Measurements from ENCODE around the gene DRD4. TPM values are rescaled to one million over a fixed set of nuclear protein-coding genes. Genes with fewer than 3 reads are reported as not detected.

DRD4 gene
- total and polyA plus RNA-seq, 10 of the 15 experiments (the other 5 are each of a cell fraction or from before 2014, with no cell fraction given) = not detected

GRCh38 chr11:590997-591396 lies 46.1 kb upstream of the DRD4 start (continued):
- TF ChIP-seq CEBPZ (IDR thresholded peaks at IDR 0.05; ENCODE audit: low read depth, low read length) (no peak), RBBP5 (conservative IDR thresholded peaks at IDR 0.05) (no peak), SREBF1 (IDR thresholded peaks at IDR 0.05; ENCODE audit: low read length) (no peak), BHLHE40 (IDR thresholded peaks at IDR 0.05; ENCODE audit: borderline replicate concordance in 1 of 2, low read depth in 2 of 2, low read length in 1 of 2) (no peak), FOXK2 (IDR thresholded peaks at IDR 0.05) (no peak), BCLAF1 (IDR thresholded peaks at IDR 0.05) (no peak), TBL1XR1 (IDR thresholded peaks at IDR 0.05; ENCODE audit: low read depth, low read length) (no peak), E2F4 (IDR thresholded peaks at IDR 0.05; ENCODE audit: low read depth, low read length) (no peak), PAX8 (IDR thresholded peaks at IDR 0.05) (no peak)
